Ecto neural progenitor cell (in vitro differentiated cells): Measurements from ENCODE around the gene GSG1.
A peak's percentile ranks its signal among the peaks of the same experiment; 100 is the strongest.
"Not testable (repeated sequence)": the region's sequence is repeated elsewhere in the genome, so short reads cannot be mapped to it uniquely, and the experiment has no call there.

Experiments used
- DNase-seq: peaks from one replicate; pipeline ENCODE4 v3.0.0-alpha.2; 2018; ENCODE audit warnings: low spot score

The GSG1 gene

GRCh38 chr12:13053617-13054016, 49.9 kb downstream of the GSG1 start:
- DNase-seq, result not testable (repeated sequence)

- no peak for DNase-seq
Measured at GRCh38 chr12:13052421-13052820, 51.0 kb downstream of the GSG1 start.

DNA sequence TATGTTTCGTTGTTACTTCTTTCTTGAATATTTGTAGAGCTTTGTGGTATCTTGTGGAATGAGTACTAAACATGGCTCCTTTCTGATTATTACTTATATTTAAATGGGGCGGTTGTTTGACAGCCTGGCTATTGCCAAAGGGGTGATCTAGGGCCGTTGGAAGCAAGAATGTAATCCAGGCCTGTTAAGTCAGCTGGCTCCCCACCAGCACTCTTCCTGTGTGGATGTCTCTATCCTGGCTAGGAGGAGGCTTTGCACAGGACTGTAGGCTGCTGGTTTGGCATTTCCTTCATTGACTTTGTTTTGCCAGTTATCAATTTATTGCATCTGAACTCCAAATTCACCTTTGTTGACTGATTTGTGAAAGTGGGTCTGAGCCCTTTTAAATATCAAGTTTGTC, 53.7 kb downstream of the GSG1 start:
- DNase-seq, result no peak

GRCh38 chr12:13046964-13047363, 56.5 kb downstream of the GSG1 start:
- no peak for DNase-seq

DNA sequence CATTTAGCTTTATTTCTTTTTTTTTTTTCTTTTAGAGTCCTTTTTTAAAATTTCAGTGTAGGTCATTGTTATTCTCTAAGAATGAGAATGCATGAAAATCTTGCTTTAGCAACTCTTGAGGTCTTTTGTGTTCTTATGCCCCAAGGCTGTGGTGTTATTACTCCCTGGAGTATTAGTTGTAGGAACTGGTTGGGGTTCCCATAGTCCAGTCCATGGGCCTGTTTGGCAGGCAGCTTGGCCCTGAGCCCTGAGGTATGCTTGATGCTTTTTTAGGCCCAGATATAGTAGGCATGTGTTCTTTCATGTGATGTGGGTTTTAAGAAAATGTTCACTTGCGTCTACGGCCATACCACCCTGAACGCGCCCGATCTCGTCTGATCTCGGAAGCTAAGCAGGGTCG, 57.7 kb downstream of the GSG1 start:
- peak; percentile 34 for DNase-seq

DNA sequence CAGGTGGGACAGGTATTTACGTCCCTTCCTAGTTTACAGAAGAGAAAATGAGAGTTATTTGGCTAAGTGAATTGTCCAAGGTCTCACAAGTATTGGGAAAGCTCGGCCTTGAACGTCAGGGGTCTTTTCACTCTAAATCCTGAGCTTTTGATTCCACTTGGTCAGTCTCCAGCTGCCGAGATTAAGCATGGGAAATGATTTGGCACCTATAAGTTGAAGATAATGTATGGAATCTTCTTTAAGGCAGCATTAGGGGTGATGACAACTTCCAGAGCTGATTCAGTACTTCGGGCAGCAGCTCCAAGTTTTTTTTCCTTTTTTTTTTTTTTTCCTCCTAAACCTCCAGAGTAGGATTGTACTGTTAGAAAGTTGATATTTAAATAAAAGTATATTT, 58.6 kb downstream of the GSG1 start:
- peak; percentile 52 for DNase-seq

DNA sequence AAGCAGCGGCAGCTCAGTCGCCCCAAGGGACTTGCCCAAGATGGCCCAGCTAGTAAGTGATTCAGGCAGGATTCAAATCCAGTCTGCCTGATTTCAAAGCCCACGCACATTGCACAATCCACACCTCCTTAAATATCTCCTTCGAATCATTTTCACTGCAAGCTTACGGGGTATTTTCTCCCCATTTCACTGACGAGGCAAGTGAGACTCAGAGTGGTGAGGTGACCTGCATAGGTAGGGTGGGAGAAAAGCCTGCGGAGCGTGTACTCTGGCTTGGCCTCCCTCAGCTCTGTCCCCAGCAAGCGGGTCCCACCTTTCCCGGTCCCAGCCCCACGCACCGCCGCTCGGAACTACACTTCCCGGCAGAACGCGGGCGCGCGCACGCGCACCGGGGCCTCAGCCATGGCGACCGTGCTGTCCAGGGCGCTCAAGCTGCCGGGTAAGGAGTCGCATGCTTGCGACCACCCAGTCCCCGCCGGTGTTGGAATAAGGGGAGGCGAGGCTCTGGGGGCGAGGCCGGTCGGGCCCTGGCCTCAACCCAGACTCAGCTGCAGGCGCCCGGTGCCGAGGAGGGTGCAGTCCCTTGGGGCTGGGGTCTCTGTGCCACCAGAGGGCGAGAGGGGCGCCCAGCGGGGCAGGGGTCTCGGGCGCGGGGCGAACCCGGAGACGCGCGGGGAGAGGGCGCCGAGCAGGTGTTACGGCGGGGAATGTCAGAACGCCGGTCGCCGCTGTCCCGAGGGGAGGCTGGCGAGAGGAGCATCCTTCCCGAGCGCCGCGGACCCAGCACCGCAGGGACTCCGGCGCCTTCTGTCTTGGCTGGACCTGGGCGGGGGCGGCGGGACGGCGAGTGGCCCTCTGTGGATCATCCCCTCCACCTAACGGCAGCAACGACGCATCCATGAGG, 59.2 kb downstream of the GSG1 start, which contains the start of gene FAM234B:
Gene FAM234B (plus strand): TSS at position 380 of the 904 bp plus-strand sequence. CDS start 23 bp downstream, at position 403.
- peak; percentile 96 for DNase-seq

GRCh38 chr12:13042666-13043230, 60.7 kb downstream of the GSG1 start:
- DNase-seq, result no peak

- no peak for DNase-seq
Measured at GRCh38 chr12:13041224-13041623, 62.2 kb downstream of the GSG1 start.

DNA sequence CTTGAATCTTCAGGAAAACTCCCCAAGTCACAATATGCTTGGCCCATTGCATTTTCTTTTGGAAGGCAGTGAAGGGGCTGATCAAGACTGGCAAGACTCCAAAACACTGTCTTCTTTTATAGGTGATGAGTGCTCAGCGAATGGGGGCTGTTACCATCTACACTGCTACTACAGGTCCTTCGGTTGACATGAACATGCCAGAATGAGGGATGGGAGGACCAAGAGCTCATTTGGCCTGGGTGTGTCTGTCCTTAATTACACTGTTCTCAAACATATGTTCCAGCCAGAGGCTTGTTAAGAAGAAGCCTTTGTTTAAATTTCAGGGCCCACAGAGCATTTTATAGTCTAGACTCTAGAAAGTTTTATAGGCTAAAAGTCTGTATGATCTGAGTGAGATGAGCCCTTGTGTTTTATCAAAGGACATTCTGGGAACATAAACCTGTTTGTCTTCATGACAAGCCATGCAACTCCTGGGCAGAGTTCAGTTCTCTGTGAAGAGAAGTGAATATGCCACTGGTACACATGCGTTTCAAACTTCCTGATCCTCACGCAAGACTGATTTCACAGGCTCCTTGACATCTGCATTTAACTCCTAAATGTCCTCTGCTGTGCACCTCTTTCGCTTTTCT, 64.0 kb downstream of the GSG1 start:
- DNase-seq, result no peak

DNA sequence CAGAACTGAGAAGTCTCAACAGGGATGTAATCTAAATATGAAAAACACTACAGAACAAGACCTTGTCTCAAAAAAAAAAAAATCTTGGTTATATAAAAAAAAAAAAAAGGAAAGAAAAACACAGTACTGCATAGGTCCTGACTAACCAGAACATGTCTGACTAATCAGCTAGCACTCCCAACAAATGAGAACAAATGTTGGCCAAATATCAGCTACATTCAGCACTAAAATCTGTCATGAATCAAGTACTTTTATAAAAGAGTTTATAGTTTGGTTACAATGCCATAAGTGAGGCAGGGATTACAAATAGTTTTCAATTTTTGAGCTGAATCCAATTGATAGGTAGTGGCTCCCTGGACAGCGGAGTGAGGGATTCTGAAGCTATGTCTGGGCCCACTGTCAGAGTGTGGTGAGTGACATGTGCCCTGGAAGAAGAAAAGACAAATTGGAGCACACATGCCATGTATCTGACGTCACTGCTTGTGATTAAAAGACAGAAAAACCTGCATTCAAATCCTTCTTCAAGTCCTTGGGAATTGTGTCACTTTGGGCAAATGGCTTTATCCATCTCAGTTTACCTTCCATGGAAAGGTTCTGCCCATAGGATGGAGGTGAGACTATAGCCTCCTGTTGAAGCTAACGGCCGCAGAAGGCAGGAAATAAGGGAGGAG, 64.8 kb downstream of the GSG1 start:
- no peak for DNase-seq

GRCh38 chr12:13036881-13037280, 66.6 kb downstream of the GSG1 start:
- DNase-seq, result no peak

DNA sequence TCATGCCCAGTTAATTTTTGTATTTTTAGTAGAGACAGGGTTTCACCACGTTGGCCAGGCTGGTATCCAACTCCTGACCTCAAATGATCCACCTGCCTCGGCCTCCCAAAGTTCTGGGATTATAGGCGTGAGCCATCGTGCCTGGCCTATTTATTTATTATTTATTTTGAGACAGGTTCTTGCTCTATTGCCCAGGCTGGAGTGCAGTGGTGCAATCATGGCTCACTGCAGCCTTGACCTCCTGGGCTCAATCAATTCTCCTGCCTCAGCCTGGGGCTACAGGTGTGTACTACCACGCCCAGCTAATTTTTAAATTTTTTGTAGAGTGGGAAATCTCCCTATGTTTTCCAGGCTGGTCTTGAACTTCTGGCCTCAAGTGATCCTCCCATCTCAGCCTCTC, 68.1 kb downstream of the GSG1 start:
- DNase-seq, result not testable (repeated sequence)
